ENCODE results near the gene TPCN2.

GRCh38 chr11:69065147-69065710, 16.5 kb downstream of the TPCN2 start:
- TF ChIP-seq POLR2A (IDR thresholded peaks at IDR 0.05; ENCODE audit: low read depth, low read length) (no peak), TAF1 (IDR thresholded peaks at IDR 0.05; ENCODE audit: borderline replicate concordance, low read depth, low read length) (no peak), POLR2AphosphoS5 (IDR thresholded peaks at IDR 0.05; ENCODE audit: low read depth, low read length) (no peak)
